ENCODE data around the gene WDR18.
"Not testable (repeated sequence)": the region's sequence is repeated elsewhere in the genome, so short reads cannot be mapped to it uniquely, and the experiment has no call there.

WDR18 gene

GRCh38 chr19:950352-951066 is 33.6 kb upstream of the WDR18 start:
- DNase-seq (ENCODE audit: low read depth), result no peak

GRCh38 chr19:952049-952679 is 32.0 kb upstream of the WDR18 start:
- DNase-seq (ENCODE audit: low read depth), result no peak

- no peak for DNase-seq (ENCODE audit: low read depth)
Measured at GRCh38 chr19:952680-953444, 31.3 kb upstream of the WDR18 start.

GRCh38 chr19:953445-954271 is 30.5 kb upstream of the WDR18 start:
- DNase-seq (ENCODE audit: low read depth), result no peak

GRCh38 chr19:954272-954671 is 29.9 kb upstream of the WDR18 start:
- DNase-seq (ENCODE audit: low read depth), result no peak

- DNase-seq (ENCODE audit: low read depth), result no peak
Measured at GRCh38 chr19:954672-955494, 29.3 kb upstream of the WDR18 start.

GRCh38 chr19:955803-956765 is 28.1 kb upstream of the WDR18 start:
- DNase-seq (ENCODE audit: low read depth), result no peak

- no peak for DNase-seq (ENCODE audit: low read depth)
Measured at GRCh38 chr19:956766-957440, 27.2 kb upstream of the WDR18 start.

- DNase-seq (ENCODE audit: low read depth), result not testable (repeated sequence)
Measured at GRCh38 chr19:957578-957977, 26.6 kb upstream of the WDR18 start.

GRCh38 chr19:958967-959855 is 24.9 kb upstream of the WDR18 start:
- no peak for DNase-seq (ENCODE audit: low read depth)

GRCh38 chr19:960020-960419 is 24.1 kb upstream of the WDR18 start:
- DNase-seq (ENCODE audit: low read depth), result no peak

- DNase-seq (ENCODE audit: low read depth), result no peak
Measured at GRCh38 chr19:960601-960938, 23.6 kb upstream of the WDR18 start.

- no peak for DNase-seq (ENCODE audit: low read depth)
Measured at GRCh38 chr19:961866-962620, 22.1 kb upstream of the WDR18 start.

GRCh38 chr19:962683-963400 is 21.3 kb upstream of the WDR18 start:
- no peak for DNase-seq (ENCODE audit: low read depth)

GRCh38 chr19:963486-963951 is 20.6 kb upstream of the WDR18 start:
- DNase-seq (ENCODE audit: low read depth), result no peak

GRCh38 chr19:964116-964520 is 20.0 kb upstream of the WDR18 start:
- no peak for DNase-seq (ENCODE audit: low read depth)
